Measurements from ENCODE around the gene FAM47E.
A peak's percentile ranks its signal among the peaks of the same experiment; 100 is the strongest.

Gene FAM47E, protein sequence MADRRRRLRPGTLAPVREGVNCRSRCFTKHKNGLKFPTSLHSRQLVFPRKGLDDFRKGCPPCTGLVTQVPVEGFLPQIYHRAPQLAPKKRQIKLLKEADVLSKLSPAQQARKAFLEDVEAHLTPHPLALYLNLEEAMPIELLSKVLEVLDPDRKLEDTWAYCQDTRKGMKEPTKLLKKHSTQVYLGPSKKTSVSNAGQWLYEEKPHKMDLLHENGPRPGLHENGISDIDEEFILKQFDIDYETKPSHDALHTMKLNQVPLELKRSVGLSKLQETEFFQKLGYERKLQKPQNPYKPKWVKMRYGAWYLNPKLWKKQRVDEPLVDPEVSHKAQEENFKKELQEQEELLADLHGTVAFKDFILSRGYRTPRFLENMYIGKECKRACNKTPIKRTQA

DNA sequence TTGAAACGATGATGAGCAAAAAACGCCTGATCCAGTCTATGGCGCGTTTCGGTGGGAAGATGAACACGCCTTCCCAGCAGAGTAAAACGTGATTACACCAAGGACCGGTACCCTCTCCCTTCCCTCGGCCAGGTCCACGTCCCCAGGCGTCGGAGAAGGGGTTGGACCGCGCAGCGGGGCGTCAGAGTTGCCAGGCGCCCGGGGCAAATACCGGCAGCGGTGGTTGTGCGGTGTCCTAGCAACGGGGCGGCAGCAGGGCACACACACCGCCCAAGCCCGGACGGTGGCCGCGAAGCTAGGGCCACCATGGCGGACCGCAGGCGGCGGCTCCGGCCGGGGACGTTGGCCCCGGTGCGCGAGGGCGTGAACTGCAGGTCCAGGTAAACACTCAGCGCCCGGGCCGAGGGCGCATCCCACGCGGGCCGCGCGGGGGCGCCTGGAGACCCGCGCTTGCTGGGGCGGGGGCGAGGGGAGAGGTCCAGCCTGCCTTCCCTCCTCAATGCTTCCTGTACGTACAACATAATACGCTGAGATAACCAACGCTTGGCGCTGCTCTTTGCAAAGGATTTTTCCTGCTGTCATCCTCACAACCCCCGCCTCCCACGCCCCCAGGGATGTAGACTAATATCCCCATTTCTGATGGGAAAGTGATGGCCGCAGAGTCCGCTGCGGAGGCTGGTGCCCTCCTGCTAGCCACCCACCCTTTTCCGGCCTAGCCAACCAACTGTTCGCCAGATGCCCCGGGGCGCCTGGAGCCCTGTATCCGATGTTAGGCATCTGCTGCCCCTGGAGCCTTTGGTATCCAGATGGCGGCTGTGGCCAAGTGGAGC is at the start of gene FAM47E:
FAM47E (plus strand) TSS at position 281 of the 830 bp plus-strand sequence; CDS start at position 307, 26 bp downstream.
- peak; percentile 52 to 96 (median 74) for DNase-seq
- intact Hi-C loops (cut with DNase I): loop anchor here (5.0 kb wide), 1 partner anchor 74 kb away; no protein-coding TSS in a partner anchor

DNA sequence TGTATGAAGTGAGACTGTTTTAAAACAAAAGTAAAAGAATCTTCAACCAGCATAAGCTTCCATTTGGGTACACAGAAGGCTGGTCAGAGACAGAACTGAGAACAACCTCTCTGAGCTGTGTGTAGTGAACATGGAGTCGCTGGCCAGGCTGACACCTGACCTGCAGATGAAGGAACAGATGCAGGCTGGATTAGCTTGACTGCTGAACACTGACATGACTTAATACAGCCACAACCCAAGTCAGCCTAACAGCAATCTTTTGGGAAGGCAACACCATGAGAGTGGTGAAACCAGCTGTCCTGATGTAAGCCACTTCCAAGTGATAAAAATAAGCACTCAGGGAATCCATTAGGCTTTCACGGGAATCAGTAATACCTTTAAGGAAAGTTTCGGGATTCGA is 48.0 kb upstream of the FAM47E start:
- DNase-seq: no peak
- intact Hi-C loops (cut with DNase I): no loop called here

DNA sequence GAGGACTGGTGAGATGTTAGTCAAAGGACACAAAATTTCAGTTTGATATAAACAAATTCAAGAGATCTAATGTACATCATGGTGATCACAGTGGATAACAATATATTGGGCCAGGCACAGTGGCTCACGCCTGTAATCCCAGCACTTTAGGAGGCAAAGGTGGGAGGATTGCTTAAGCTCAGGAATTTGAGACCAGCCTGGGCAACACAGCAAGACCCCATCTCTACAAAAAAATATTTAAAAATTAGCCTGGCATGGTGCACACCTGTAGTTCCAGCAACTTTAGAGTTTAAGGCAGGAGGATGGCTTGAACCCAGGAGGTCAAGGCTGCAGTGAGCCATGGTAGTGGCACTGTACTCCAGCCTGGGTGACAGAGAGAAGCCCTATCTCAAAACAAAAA is 46.6 kb upstream of the FAM47E start:
- no peak for DNase-seq
- intact Hi-C loops (cut with DNase I): no loop called here

DNA sequence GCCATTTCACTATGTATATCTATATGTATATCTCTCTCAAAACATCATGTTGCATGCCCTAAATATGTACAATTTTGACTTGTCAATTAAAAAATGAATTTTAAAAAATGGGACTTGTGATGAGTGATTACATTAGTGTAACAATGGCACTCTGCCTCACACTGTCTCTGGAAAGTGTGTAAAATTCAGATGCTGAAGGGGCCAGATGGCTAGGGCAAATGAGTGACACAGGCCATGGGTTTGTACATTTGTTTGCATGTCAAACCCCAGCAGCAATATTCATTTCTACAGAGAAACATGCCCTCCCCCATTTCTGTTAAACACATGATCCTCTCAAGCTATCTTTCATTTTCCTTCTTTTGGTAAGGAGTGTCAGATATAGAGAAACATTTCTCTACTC is 46.0 kb upstream of the FAM47E start:
- DNase-seq: no peak
- intact Hi-C loops (cut with DNase I): no loop called here

DNA sequence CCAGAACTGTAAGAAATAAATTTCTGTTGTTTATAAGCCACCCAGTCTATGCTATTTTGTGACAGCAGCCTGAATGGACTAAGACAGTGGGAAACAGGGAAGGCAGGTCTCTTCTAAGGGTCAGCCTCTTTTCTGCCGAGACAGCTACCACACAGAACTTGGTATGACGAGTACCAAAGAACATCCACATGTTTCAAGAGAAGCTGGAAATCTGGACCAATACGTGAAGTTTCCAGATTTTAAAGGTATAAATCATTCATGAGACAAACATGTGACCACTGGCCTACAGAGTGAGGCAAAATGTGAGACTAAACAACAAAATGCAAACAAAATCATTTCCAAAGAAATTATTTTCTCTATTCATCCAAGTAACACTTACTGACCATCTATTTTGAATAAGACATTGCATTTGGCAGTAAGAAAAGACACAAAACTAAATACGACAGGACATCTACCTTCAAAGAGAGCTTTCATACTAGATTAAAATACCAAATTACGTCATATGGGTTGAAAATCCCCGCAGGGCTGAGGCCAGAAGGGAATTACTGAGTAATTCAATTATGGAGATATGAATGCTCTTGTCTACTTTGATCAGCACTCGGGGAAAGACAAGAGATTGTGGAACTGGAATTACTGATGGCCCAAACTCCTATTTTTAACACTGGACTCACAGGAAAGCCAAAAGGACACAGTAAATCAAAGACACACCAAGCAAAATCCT is 45.1 kb upstream of the FAM47E start:
- no peak for DNase-seq
- intact Hi-C loops (cut with DNase I): no loop called here

DNA sequence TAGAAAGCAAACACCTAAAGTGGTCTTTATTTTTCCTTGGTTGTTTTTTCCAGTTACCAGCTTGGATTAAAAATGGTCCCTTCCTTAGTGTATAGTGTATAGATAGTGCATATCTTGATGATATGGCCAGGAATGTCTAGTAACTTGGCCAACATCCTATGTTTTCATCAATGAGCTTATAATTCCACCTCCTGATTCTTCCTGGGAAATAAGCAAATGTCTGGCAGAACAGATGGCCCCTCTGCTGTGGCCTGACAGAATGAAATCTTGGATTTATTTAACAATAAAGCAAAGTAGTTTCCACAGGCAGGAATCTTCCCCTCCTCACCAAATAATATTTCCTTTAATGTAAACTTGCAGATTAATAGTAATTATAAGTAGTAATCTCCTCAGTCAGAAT is 44.0 kb upstream of the FAM47E start:
- DNase-seq: no peak
- intact Hi-C loops (cut with DNase I): no loop called here

DNA sequence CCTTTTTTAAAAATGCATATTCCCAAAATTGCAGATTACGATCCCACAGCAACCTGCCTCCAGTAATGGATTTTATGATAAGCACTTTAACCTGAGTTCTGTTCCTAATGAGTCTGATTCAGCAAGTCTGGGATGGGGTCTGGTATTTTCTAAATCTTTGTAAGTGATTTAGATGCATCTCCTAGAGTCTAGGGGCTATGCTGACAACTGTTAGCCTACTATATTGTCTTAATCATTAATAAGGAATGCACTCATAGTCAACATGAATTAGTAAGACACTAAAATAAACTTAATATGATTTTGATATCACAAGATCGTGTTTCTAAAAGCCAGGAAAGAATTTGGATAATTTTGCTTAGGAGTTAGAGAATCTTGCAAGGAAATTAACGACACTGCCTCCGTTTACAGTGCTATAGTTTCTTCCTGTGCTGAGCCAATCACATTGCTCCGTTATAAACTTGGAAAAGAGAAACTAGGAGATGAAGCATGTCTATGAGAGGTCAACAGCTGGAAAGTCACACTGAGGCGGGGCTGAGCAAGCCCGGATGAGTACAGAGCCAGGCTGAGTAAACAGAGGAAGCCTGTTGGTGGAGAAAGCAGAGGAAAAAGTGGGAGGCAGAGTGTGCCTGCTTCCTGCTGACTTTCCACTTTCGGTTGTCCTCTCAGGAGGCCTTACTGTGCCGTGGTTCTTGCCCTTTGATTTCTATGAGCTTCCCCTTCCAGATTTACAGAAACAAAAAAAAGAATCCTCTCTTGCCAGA is 43.3 kb upstream of the FAM47E start:
- peak in 9 of 10 donors; percentile 46 to 96 (median 64) for DNase-seq
- intact Hi-C loops (cut with DNase I): no loop called here

DNA sequence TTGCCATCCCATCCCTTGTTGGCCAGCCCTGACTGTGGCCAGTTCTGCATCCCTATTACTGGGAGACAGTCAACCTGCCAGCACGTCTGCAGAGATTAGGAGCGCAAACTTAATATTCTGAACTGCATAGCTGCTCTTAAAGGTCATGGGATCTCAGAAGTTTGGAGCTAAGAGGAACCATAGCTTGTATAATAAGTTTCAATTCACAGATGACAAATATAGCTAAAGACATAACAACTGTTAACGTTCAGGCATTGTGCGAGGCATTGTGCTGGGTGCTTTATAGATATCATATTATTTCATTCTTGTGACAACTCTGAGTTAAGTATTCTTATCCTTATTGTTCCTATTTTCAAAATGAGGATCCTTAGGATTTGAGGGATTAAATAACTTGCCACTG is 41.6 kb upstream of the FAM47E start:
- no peak for DNase-seq
- intact Hi-C loops (cut with DNase I): loop anchor here (5.0 kb wide), 1 partner anchor 63 kb away; the partner anchor contains the start of gene NUP54

DNA sequence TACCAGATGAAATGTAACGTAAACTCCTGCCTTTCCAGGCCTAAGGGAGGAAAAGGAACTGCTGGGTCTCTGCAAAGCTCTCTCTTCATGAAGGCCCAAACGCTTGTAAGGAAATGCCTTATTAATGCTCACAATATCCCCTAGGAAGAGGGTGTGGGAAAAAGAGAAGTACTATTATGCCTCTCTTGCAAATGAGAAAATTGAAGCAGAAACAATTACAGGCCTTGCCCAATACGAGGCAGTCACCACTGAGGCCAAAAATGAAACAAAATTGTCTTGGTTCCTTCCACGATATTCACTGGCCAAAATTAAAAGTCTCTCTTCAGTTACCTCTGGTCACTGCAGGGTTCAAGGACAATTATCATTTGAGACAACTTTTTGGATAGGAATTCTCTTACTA is 41.1 kb upstream of the FAM47E start:
- intact Hi-C loops (cut with DNase I): loop anchor here (5.0 kb wide), 1 partner anchor 63 kb away; the partner anchor contains the start of gene NUP54

DNA sequence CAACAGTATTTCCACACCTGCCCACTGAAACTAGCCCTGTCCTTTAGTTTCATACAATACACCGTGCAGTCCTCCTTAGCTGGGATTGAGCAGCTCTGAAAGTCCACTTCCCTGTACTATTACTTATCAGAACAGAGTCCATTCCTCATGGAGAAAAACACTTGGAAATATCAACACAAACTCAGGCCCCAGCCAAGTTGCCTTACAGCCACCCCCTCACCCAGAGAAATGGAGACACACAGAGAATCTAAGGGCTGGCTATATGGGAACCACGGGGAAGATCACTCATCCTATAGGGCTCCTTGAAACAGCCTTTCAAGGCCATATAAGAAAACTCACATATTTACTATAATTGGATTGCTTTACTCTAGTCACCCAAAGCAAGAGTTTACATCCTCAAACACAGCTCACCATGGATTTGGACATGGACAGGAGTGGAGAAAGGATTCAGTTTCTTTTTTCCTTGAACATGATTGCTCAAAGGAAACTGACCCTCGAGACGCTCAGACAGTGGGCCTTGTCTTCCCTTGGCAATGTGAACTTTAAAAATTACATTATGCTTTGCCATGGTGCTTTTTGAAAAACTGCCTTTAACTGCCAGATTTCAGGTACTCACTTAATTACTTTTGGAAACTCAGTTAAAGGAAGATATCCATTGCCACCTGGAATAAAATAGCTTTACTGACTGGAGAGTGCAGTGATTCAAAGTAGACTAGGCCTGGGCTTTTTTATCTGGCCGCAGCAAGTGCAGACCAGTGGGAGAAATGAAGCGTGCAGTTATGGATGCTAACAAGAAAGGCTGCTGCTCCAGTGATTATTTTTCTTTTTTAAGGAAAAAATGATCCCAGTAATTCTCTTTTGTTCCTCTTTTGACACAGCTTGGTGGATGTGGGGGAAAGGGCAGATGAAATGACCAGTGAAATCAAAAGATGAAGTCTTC is 39.5 kb upstream of the FAM47E start:
- no peak for DNase-seq

More for the DNA sequence above, 41.1 kb upstream of the FAM47E start:
- no peak for DNase-seq

DNA sequence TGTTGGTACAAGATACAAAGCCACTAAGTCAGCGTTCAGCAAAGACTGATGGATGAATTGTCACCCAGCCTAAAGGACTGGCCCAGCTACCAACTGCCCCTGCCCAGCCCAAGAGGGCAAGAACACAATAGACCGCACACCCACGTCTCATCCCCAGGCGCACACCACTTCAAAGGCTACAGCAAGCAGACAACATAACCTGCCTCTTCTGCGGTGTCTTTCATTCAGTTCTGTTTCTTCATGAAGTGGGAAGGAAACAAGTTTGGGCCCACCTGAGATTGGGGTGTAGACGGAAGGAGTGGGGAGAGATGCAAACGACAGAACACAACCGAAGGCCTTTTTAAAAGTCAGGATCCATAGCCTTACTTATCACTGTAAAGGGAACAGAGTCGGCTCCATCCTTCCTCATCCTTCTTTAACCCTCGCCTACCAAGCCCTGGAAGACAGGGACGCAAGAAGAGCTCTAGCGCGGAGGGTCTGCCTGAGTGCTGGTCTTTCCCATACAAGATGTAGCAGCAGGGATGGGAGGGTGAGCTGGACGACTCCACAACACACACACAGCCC is 38.6 kb upstream of the FAM47E start:
- peak in 4 of 10 donors; percentile 14 to 85 (median 41) for DNase-seq
- intact Hi-C loops (cut with DNase I): loop anchor here (2.0 to 5.0 kb wide), 2 partner anchors 14 to 66 kb away; partner anchors contain the start of gene NUP54

More for the DNA sequence above, 39.5 kb upstream of the FAM47E start:
- intact Hi-C loops (cut with DNase I): loop anchor here (2.0 to 5.0 kb wide), 2 partner anchors 13 to 65 kb away; partner anchors contain the start of gene NUP54

DNA sequence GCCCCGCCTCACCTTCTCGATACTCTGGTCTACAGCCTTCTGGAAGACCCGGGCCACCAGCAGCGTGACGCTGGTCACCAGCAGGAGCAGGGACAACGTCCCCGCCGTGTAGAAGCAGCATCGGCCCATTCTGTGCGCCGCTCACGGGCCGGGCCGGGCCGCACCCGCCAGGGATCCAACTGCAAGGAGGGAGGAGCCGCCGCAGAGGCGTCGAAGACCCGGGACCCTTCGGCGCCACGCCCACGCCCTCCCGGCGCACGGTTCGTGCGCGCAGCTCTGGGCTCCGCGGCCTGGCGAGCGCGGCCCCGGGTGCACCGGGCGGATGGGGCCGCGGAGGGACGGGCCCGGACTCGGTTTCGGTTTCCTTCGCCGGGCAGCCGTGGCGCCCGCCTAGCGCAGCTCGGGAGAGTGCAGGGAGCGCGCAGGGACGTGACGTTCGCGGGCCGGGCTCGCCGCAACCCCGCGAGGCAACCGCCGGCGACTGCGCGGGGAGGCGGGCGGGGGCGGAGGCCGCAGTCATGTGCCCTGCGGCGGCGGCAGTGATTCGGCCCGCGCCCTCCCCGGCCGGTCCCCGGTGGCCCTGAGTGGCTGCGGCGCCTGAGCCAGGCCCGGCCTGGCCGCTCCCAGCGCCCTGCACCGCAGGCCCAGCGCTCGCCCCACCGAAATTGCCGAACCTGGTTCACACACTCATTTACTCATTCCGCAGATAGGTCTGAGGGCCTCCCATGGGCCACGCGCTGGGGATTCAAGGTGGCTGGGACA is 37.9 kb upstream of the FAM47E start, which contains the start of gene SCARB2:
SCARB2 (minus strand) TSS at position 410 of the 762 bp plus-strand sequence; CDS start at position 129, 281 bp downstream.
- intact Hi-C loops (cut with DNase I): loop anchor here (2.0 to 5.0 kb wide), 2 partner anchors 15 to 66 kb away; partner anchors contain the start of gene NUP54

DNA sequence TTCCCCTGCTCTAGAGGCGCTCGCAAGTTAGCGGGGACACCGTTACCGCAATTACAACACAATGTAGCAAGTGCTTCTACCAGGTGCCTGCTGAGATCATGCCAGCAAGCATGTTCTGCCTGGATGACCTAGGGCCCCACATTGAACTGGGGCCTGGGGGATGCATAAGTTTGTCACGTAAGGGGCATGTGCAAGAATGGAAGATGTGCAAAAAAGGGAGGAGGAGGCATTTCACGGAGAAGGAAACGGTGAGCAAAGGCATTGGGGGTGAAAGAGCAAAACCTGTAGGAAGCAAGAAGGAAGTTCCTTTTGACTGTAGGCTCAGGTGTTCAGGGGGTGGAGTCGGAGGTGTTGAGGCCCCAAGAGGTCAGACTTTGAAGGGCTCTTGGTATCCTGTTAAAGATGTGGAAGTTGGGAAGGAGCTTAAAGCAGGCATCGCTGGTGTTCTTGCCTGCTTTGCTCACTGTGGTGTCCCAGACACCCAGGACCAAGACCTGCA is 37.3 kb upstream of the FAM47E start:
- intact Hi-C loops (cut with DNase I): loop anchor here (5.0 kb wide), 1 partner anchor 67 kb away; the partner anchor contains the start of gene NUP54
- no peak for DNase-seq

More for the DNA sequence above, 37.9 kb upstream of the FAM47E start, which contains the start of gene SCARB2:
- DNase-seq: peak; percentile 75 to 98 (median 86)

DNA sequence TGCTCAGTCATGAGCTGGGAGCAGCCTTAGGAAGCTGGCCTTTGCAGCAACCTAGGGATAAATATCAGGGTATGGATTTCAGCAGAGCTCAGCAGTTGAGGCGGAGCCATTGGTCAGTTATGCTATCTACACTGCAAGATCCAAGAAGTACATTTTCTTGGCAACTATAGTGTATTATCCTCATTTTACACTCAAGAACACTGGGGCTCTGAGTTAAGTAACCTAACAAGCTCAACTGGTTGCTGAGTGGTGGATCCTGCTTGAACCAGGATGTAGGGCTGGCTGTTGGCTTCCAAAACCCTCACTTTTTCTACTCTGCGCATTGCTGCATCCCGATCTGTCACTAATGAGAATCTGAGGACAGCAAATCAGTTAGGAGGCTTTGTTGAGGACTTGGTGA is 36.4 kb upstream of the FAM47E start:
- DNase-seq: no peak
- intact Hi-C loops (cut with DNase I): no loop called here

DNA sequence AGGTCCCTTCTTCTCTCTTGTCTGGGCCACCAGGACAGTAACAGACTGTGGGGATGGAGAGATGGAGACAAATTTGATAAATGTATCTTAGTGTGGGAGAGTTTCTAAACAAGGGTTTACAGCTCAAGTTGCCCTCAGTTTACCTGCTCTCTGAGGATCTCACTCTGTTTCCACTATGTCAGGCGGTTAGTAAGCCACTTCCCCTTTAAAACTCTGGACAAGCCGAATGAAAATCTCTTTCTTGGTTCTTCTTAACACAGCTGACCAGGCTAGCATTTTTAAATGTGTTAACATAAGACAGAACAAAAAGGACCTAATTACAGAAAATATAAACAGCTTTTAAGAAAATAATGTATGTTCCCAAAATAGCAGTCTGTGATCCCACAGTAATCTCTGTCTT is 35.0 kb upstream of the FAM47E start:
- DNase-seq: no peak
- intact Hi-C loops (cut with DNase I): no loop called here

DNA sequence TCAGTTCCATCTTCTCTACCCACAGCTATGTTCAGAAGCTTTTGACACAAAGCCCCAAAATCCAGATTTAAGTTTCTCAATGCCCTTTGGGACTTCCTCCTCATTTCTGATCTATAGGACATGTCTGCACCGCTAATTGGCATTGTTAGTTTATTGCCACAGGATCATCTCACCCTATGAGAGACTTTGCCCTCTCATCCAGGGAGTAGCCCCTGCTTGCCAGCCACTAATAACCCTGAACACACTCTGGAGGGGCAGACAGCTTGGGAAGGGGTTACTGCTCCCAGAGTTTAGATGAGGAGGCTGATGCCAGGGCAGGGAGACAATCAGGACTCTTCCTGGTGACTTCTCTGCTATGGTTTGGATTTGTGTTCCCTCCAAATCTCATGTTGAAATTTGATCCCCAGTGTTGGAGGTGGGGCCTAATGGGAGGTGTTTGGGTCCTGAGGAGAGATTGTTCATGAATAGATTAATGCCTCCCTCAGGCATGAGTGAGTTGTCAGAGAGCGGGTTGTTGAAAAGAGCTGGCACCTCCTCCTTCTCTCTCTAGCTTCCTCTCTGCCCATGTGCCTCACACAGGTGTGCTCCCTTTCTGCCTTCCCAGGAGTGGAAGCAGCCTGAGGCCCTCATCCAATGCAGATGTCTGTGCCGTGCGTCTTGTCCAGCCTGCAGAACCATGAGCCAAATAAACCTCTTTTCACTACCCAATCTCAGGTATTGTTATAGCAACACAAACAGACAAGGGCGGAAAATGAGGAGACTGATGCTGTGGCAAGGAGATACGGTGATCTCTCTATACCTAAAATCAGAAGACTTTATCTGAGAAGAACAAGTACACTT is 34.3 kb upstream of the FAM47E start:
- intact Hi-C loops (cut with DNase I): no loop called here
- DNase-seq: no peak

Measured in posterior cingulate gyrus (tissue), 11 donors.